Neural progenitor cell (in vitro differentiated cells): Measurements from ENCODE around the gene TEX101. TPM values are rescaled to one million over a fixed set of nuclear protein-coding genes. Genes with fewer than 3 reads are reported as not detected.
"Not testable (repeated sequence)": the region's sequence is repeated elsewhere in the genome, so short reads cannot be mapped to it uniquely, and the experiment has no call there.

Experiments used
- DNase-seq: peaks from one replicate; pipeline ENCODE4 v3.0.0-alpha.2; 2016; ENCODE audit warnings: low spot score
- H2AFZ ChIP-seq: fragments of 200-600 bp; sonication (generic); replicated peaks from 2 replicates; pipeline ENCODE4 v1.6.1; 2016; ENCODE audit warnings: antibody characterized with exemption
- H3F3A ChIP-seq: fragments of 200-600 bp; sonication (generic); 2 replicates; pipeline ENCODE4 v1.6.1; 2016; ENCODE audit warnings: antibody characterized with exemption, low read depth
- H3K27ac ChIP-seq: fragments of 200-600 bp; sonication (generic); 2 replicates; pipeline ENCODE4 v1.5.1; 2016; ENCODE audit warnings: mild to moderate bottlenecking
- H3K27me3 ChIP-seq: fragments of 200-600 bp; sonication (generic); 2 replicates; pipeline ENCODE4 v1.6.1; 2016; ENCODE audit warnings: mild to moderate bottlenecking, moderate library complexity
- H3K36me3 ChIP-seq: fragments of 200-600 bp; sonication (generic); 2 replicates; pipeline ENCODE4 v1.5.1; 2016
- H3K4me1 ChIP-seq: fragments of 200-600 bp; sonication (generic); 2 replicates; pipeline ENCODE4 v1.6.1; 2016; ENCODE audit warnings: mixed run types
- H3K4me2 ChIP-seq: fragments of 200-600 bp; sonication (generic); 2 replicates; pipeline ENCODE4 v1.6.1; 2016
- H3K4me3 ChIP-seq: fragments of 200-600 bp; sonication (generic); 2 replicates; pipeline ENCODE4 v1.5.1; 2016
- H3K79me2 ChIP-seq: fragments of 200-600 bp; sonication (generic); 2 replicates; pipeline ENCODE4 v1.6.1; 2016; ENCODE audit warnings: low read depth
- H3K9ac ChIP-seq: fragments of 200-600 bp; sonication (generic); 2 replicates; pipeline ENCODE4 v1.6.1; 2016
- H3K9me3 ChIP-seq: fragments of 200-600 bp; sonication (generic); 2 replicates; pipeline ENCODE4 v1.5.1; 2016; ENCODE audit warnings: low read depth
- H4K20me1 ChIP-seq: fragments of 200-600 bp; sonication (generic); 2 replicates; pipeline ENCODE4 v1.6.1; 2016; ENCODE audit warnings: low read depth
- H3K27ac Mint-ChIP-seq: 3 replicates; pipeline ENCODE4 v1.8.0; 2021; ENCODE audit warnings: mixed read lengths
- H3K27me3 Mint-ChIP-seq: 2 replicates; pipeline ENCODE4 v1.8.0; 2022; ENCODE audit warnings: low read depth, mild to moderate bottlenecking, inconsistent platforms, moderate library complexity, mixed read lengths; ENCODE audit not compliant: insufficient read depth
- H3K36me3 Mint-ChIP-seq: 3 replicates; pipeline ENCODE4 v1.8.0; 2021; ENCODE audit warnings: mixed read lengths
- H3K4me1 Mint-ChIP-seq: 3 replicates; pipeline ENCODE4 v1.8.0; 2021; ENCODE audit warnings: mixed read lengths
- H3K4me3 Mint-ChIP-seq: 3 replicates; pipeline ENCODE4 v1.8.0; 2021; ENCODE audit warnings: mild to moderate bottlenecking, moderate library complexity, mixed read lengths
- H3K9me3 Mint-ChIP-seq: 3 replicates; pipeline ENCODE4 v1.8.0; 2020; ENCODE audit warnings: mixed read lengths
- EZH2 ChIP-seq: fragments of 200-600 bp; sonication (generic); IDR thresholded peaks from 2 replicates; pipeline ENCODE4 v1.6.1; 2017; ENCODE audit warnings: antibody characterized with exemption, mild to moderate bottlenecking, moderate library complexity
- EZH2phosphoT487 ChIP-seq: fragments of 200-600 bp; sonication (generic); IDR thresholded peaks from 2 replicates; pipeline ENCODE4 v1.6.1; 2017; ENCODE audit warnings: antibody characterized with exemption
- total RNA-seq: library from RNA; depleted of rRNA; stranded (reverse); fragments of >200 nt; gene quantifications from 2 replicates; pipeline ENCODE4 v1.2.3, GENCODE V29; 2015; ENCODE audit warnings: low replicate concordance
- TF ChIP-seq, protein P1 (sequence below): fragments of 200-600 bp; sonication (generic); IDR thresholded peaks from 2 replicates; pipeline ENCODE4 v1.5.1; 2017; ENCODE audit warnings: antibody characterized with exemption, mild to moderate bottlenecking

Gene TEX101
- total RNA-seq, 1 donor from 2014 or later, result not detected

DNA sequence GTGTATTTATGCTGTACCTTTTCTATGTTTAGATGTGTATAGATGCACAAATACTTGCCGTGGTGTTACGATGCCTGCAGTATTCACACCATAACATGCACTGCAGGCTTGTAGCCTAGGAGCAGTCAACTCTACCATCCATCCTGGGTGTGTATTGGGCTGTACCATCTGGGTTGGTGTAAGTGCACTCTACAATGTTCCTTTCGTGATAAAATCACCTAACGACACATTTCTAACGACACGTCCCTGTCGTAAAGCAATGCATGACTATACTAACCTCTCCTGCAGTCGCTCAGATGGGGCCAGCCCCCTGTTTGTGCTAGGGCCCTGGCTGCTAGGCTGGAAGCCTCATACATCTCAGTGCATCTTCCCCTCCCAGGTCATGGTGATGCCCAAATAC is 42.8 kb upstream of the TEX101 start:
- Histone ChIP-seq H3K4me3 (no peak overlapping the region), H3F3A (no peaks in the 10 kb centered on the region), H3K27me3 (no peaks in the 10 kb centered on the region), H3K4me2 (no peak overlapping the region), H4K20me1 (no peaks in the 10 kb centered on the region), H3K79me2 (no peaks in the 10 kb centered on the region), H3K27ac (no peak overlapping the region), H3K9me3 (no peaks in the 10 kb centered on the region), H3K9ac (no peak overlapping the region), H2AFZ (no peak overlapping the region), H3K36me3 (no peaks in the 10 kb centered on the region), H3K4me1 (no peaks in the 10 kb centered on the region)
- H3K9me3 Mint-ChIP-seq, result peaks cover 2% of the 10 kb centered on the region
- no peaks in the 10 kb centered on the region for H3K36me3 Mint-ChIP-seq
- no peaks in the 10 kb centered on the region for H3K4me1 Mint-ChIP-seq
- no peak for DNase-seq
- H3K4me3 Mint-ChIP-seq, result no peak overlapping the region
- no peaks in the 10 kb centered on the region for H3K27me3 Mint-ChIP-seq
- TF ChIP-seq EZH2phosphoT487 (no peak), EZH2 (no peak)
- TF ChIP-seq, protein P1, sequence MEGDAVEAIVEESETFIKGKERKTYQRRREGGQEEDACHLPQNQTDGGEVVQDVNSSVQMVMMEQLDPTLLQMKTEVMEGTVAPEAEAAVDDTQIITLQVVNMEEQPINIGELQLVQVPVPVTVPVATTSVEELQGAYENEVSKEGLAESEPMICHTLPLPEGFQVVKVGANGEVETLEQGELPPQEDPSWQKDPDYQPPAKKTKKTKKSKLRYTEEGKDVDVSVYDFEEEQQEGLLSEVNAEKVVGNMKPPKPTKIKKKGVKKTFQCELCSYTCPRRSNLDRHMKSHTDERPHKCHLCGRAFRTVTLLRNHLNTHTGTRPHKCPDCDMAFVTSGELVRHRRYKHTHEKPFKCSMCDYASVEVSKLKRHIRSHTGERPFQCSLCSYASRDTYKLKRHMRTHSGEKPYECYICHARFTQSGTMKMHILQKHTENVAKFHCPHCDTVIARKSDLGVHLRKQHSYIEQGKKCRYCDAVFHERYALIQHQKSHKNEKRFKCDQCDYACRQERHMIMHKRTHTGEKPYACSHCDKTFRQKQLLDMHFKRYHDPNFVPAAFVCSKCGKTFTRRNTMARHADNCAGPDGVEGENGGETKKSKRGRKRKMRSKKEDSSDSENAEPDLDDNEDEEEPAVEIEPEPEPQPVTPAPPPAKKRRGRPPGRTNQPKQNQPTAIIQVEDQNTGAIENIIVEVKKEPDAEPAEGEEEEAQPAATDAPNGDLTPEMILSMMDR, result no peak
- no peak overlapping the region for H3K27ac Mint-ChIP-seq

DNA sequence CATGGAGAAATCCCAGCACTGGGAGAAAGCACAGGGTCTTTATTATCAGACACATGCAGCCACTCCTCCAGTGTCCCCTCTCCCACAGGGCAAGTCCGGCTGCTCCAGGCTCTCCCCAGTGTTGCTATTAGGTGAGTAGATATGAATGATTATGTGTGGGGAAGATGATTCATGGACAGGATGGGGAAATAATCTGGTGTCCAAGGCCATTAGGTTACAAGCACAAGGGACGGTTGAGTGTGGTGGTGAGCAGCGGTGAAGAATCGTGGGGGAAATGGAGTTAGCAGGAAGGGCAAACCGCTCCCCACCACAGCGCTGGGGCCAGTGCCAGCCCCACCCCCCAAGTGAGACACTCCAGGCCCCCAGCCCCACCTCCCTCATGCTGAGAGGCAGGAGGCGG is 42.2 kb upstream of the TEX101 start:
- no peak overlapping the region for H3K27ac ChIP-seq
- no peaks in the 10 kb centered on the region for H3K79me2 ChIP-seq
- H3K9me3 ChIP-seq, result no peaks in the 10 kb centered on the region
- Mint-ChIP-seq H3K9me3 (peaks cover 2% of the 10 kb centered on the region), H3K36me3 (no peaks in the 10 kb centered on the region), H3K4me3 (no peak overlapping the region), H3K4me1 (no peaks in the 10 kb centered on the region), H3K27ac (no peak overlapping the region), H3K27me3 (no peaks in the 10 kb centered on the region)
- H3K9ac ChIP-seq, result no peak overlapping the region
- no peaks in the 10 kb centered on the region for H4K20me1 ChIP-seq
- H2AFZ ChIP-seq, result no peak overlapping the region
- H3K36me3 ChIP-seq, result no peaks in the 10 kb centered on the region
- H3K4me3 ChIP-seq, result no peak overlapping the region
- no peak overlapping the region for H3K4me2 ChIP-seq
- H3K4me1 ChIP-seq, result no peaks in the 10 kb centered on the region
- no peaks in the 10 kb centered on the region for H3F3A ChIP-seq
- H3K27me3 ChIP-seq, result no peaks in the 10 kb centered on the region
- no peak for DNase-seq
- no peak for TF ChIP-seq EZH2phosphoT487
- TF ChIP-seq, protein P1, result no peak
- TF ChIP-seq EZH2, result no peak

DNA sequence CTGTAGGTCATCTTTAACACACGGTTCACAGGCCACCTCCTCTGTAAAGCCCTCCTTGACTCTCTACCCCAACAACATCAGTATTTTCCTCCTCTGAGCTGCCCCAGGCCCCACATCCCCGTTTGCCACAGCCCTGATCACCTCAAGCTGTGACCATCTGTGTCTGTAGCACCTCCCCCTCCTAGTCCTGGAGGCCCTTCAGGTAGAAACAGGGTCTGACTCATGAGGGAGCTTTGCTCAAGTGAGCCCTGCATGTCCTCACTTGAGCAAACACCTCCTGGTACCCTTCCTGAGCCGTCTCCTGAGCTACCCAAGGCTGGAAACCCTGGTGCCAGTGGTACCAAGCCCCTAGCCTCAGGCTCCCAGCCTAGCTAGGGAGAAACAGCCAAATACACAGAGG is 37.1 kb upstream of the TEX101 start:
- H3K4me2 ChIP-seq, result not testable (repeated sequence)

GRCh38 chr19:43380008-43380407 is 34.7 kb upstream of the TEX101 start:
- Histone ChIP-seq H3K9ac (no peak overlapping the region), H3K27ac (no peak overlapping the region), H3K27me3 (no peaks in the 10 kb centered on the region), H3K4me1 (no peaks in the 10 kb centered on the region), H2AFZ (no peak overlapping the region), H4K20me1 (no peaks in the 10 kb centered on the region), H3K9me3 (no peaks in the 10 kb centered on the region), H3K4me3 (no peak overlapping the region), H3K36me3 (no peaks in the 10 kb centered on the region), H3K79me2 (no peaks in the 10 kb centered on the region), H3F3A (no peaks in the 10 kb centered on the region), H3K4me2 (no peak overlapping the region)
- no peak for DNase-seq
- Mint-ChIP-seq H3K4me3 (no peak overlapping the region), H3K27ac (no peak overlapping the region), H3K27me3 (no peaks in the 10 kb centered on the region), H3K36me3 (no peaks in the 10 kb centered on the region), H3K4me1 (no peaks in the 10 kb centered on the region), H3K9me3 (no peaks in the 10 kb centered on the region)
- TF ChIP-seq EZH2 (no peak), EZH2phosphoT487 (no peak)
- TF ChIP-seq, protein P1, result no peak

More for the DNA sequence above, 37.1 kb upstream of the TEX101 start:
- not testable (repeated sequence) for H3K9me3 ChIP-seq, H3K4me3 ChIP-seq, H3K9me3 Mint-ChIP-seq, DNase-seq, H4K20me1 ChIP-seq, H3K27ac ChIP-seq, H3K27me3 Mint-ChIP-seq, H3K36me3 ChIP-seq, H2AFZ ChIP-seq, H3K4me1 Mint-ChIP-seq, H3K27ac Mint-ChIP-seq, H3F3A ChIP-seq, H3K4me3 Mint-ChIP-seq, H3K27me3 ChIP-seq, H3K79me2 ChIP-seq, H3K4me1 ChIP-seq, H3K36me3 Mint-ChIP-seq, H3K9ac ChIP-seq
